OCI-LY1 (cell line): ENCODE data around the gene NTRK3.

Source experiments
- CTCF ChIP-seq: fragments of 200-600 bp; sonication (generic), shearing (Covaris generic); IDR thresholded peaks from 2 replicates; pipeline ENCODE4 v1.5.1; 2017; ENCODE audit warnings: mild to moderate bottlenecking, antibody characterized with exemption, low read length, moderate library complexity, mixed read lengths
- EZH2 ChIP-seq: fragments of 200-600 bp; sonication (generic), shearing (Covaris generic); IDR thresholded peaks from 2 replicates; pipeline ENCODE4 v1.8.0; 2017; ENCODE audit warnings: borderline replicate concordance, mixed run types, mild to moderate bottlenecking, antibody characterized with exemption, low read length, moderate library complexity, mixed read lengths

- TF ChIP-seq CTCF (no peak), EZH2 (no peak)
Measured at GRCh38 chr15:87877114-87877810, 379.3 kb downstream of the NTRK3 start.
